Kidney (tissue), 14 donors: ENCODE measurements around the gene DDX10. TPM values are rescaled to one million over a fixed set of nuclear protein-coding genes. Genes with fewer than 3 reads are reported as not detected.
A peak's percentile ranks its signal among the peaks of the same experiment; 100 is the strongest.

Experiments
- DNase-seq, 5 donors: peaks; one replicate each; pipeline ENCODE4 v3.0.0-alpha.2; 2013 to 2020
- FAIRE-seq: peaks from 2 replicates; lab custom pipeline; 2012; peaks lifted over from hg19 to GRCh38; lab: Jason Lieb, UNC
- H3K27ac ChIP-seq, 2 donors: one replicate each; pipeline ENCODE4 v1.7.0; 2013; ENCODE audit warnings: low read depth in 2 of 2, low read length in 2 of 2, inconsistent platforms in 1 of 2
- H3K27me3 ChIP-seq: one replicate; pipeline ENCODE4 v1.7.1; 2013; ENCODE audit warnings: low read length, inconsistent platforms; ENCODE audit not compliant: control insufficient read depth, insufficient read depth
- H3K36me3 ChIP-seq, 3 donors: one replicate each; pipeline versions ENCODE4 v1.7.0 to v1.7.1; 2013; ENCODE audit warnings: low read length in 3 of 3, control low read depth in 1 of 3, inconsistent platforms in 1 of 3; ENCODE audit not compliant: insufficient read depth in 3 of 3, control insufficient read depth in 2 of 3
- H3K4me1 ChIP-seq, 3 donors: one replicate each; pipeline versions ENCODE4 v1.7.0 to v1.7.1; 2013; ENCODE audit warnings: low read length in 3 of 3, inconsistent platforms in 1 of 3, low read depth in 1 of 3; ENCODE audit not compliant: control insufficient read depth in 2 of 3, insufficient read depth in 2 of 3
- H3K4me3 ChIP-seq, 3 donors: one replicate each; pipeline versions ENCODE4 v1.7.0 to v1.8.1; 2013; ENCODE audit warnings: low read length in 3 of 3, control low read depth in 1 of 3, inconsistent platforms in 1 of 3
- H3K9ac ChIP-seq, 3 donors: one replicate each; pipeline versions ENCODE4 v1.7.0 to v1.7.1; 2013; ENCODE audit warnings: low read length in 3 of 3, control low read depth in 1 of 3, inconsistent platforms in 1 of 3
- H3K9me3 ChIP-seq, 3 donors: one replicate each; pipeline versions ENCODE4 v1.7.0 to v1.7.1; 2013; ENCODE audit warnings: low read length in 3 of 3, control low read depth in 1 of 3, inconsistent platforms in 1 of 3; ENCODE audit not compliant: control insufficient read depth in 2 of 3, insufficient read depth in 1 of 3
- CTCF ChIP-seq: IDR thresholded peaks from 3 replicates; pipeline ENCODE4 v1.5.1; 2012; ENCODE audit warnings: mild to moderate bottlenecking, moderate library complexity, borderline replicate concordance; ENCODE audit not compliant: insufficient read depth; ENCODE audit errors: extremely low read depth
- intact Hi-C: fragments of 100-400 bp; cut with DNase I; formaldehyde crosslinking; loops from one replicate; pipeline ENCODE4 v1.11.1; 2022
- polyA plus RNA-seq: library from polyadenylated mRNA; stranded (reverse); fragments of 350-450 nt; fragmentation: Illumina TruSeq; extraction: RNeasy Lipid Tissue Mini Kit (QIAGEN cat#74804); gene quantifications from one replicate; pipeline ENCODE4 v1.2.3, GENCODE V29; 2014; ENCODE audit warnings: low read depth, low replicate concordance; ENCODE audit not compliant: insufficient read depth
- total RNA-seq: library from RNA; stranded (reverse); fragmentation: NEBNext Ultra II Directional; extraction: Animal tissue kit (Norgen Biotek cat#: 25700); gene quantifications from one replicate; pipeline ENCODE4 v1.2.1, GENCODE V29; 2021
- donor health status: control.
- donor health status: control.
- donor health status: control.
- donor health status: control.
- donor health status: control.
- donor health status: DM: yes; HTN: yes; CAD: no.
- donor health status: Normal renal cell carcinoma (clear cell type).

The DDX10 gene
- total and polyA plus RNA-seq, 2 donors from 2014 or later = 24.8 to 79.2 TPM

DNA sequence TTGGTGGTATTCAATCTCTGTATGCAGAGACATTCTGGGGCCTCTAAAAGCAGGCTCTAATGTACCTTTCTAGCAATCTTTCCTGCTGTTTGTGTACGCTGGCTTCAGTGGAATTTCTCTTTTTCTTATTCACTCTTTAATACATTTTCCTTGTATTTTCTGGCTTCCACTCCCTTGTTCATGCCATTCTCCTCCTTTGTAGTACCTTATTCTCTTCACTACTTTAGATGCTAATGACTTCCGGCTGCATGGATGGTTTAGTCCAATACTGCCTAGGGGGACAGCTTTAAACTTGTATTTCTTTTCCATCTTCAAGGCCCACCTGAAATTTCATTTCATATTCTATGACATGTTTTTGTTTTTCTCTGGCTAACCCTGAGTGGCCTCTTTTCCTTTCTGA, 40.2 kb downstream of the DDX10 start:
- intact Hi-C loops = no loop called here
- Histone ChIP-seq H3K4me3 (no peak overlapping the region), H3K9me3 (peaks cover 0 to 14% (median 2%) of the 10 kb centered on the region in 3 donors), H3K27me3 (no peaks in the 10 kb centered on the region), H3K36me3 (peaks cover 7 to 18% (median 16%) of the 10 kb centered on the region in 3 donors), H3K4me1 (no peaks in the 10 kb centered on the region), H3K27ac (no peak overlapping the region), H3K9ac (no peak overlapping the region)
- DNase-seq = peak in 1 of 5 donors; percentile 13
- no peak for FAIRE-seq
- TF ChIP-seq CTCF = no peak

- H3K27me3 ChIP-seq = no peaks in the 10 kb centered on the region
- H3K4me3 ChIP-seq = no peak overlapping the region
- H3K9ac ChIP-seq = no peak overlapping the region
- H3K4me1 ChIP-seq = no peaks in the 10 kb centered on the region
- H3K36me3 ChIP-seq = peaks cover 7 to 18% (median 16%) of the 10 kb centered on the region in 3 donors
- DNase-seq (no peak), FAIRE-seq (no peak)
- H3K27ac ChIP-seq = no peak overlapping the region
- TF ChIP-seq CTCF = no peak
- intact Hi-C loops = no loop called here
- peaks cover 0 to 14% (median 2%) of the 10 kb centered on the region in 3 donors for H3K9me3 ChIP-seq
Observed at GRCh38 chr11:108708173-108708572, 43.3 kb downstream of the DDX10 start.

GRCh38 chr11:108709741-108710140, 44.9 kb downstream of the DDX10 start:
- intact Hi-C loops = no loop called here

More at GRCh38 chr11:108709741-108710140, 44.9 kb downstream of the DDX10 start:
- Histone ChIP-seq H3K9me3 (peaks cover 0 to 14% (median 2%) of the 10 kb centered on the region in 3 donors), H3K9ac (no peak overlapping the region), H3K4me1 (no peaks in the 10 kb centered on the region), H3K27me3 (no peaks in the 10 kb centered on the region), H3K4me3 (no peak overlapping the region), H3K36me3 (peaks cover 7 to 18% (median 16%) of the 10 kb centered on the region in 3 donors), H3K27ac (no peak overlapping the region)
- TF ChIP-seq CTCF = no peak
- FAIRE-seq (no peak), DNase-seq (no peak)
